Mesothelial cell of epicardium (in vitro differentiated cells): ENCODE measurements around the gene NPAS2. TPM values are rescaled to one million over a fixed set of nuclear protein-coding genes. Genes with fewer than 3 reads are reported as not detected.

ENCODE experiments used
- DNase-seq, 2 experiments: peaks; one replicate each; pipeline ENCODE4 v3.0.0; 2021; ENCODE audit warnings: low spot score in 2 of 2; ENCODE audit not compliant: unreplicated experiment in 2 of 2
- H3K27ac Mint-ChIP-seq: 2 replicates; pipeline ENCODE4 v1.8.0; 2021; ENCODE audit warnings: mixed read lengths
- H3K27me3 Mint-ChIP-seq: 2 replicates; pipeline ENCODE4 v1.8.0; 2021; ENCODE audit warnings: low read depth, mixed read lengths
- H3K36me3 Mint-ChIP-seq: 2 replicates; pipeline ENCODE4 v1.8.0; 2021; ENCODE audit warnings: mixed read lengths
- H3K4me1 Mint-ChIP-seq: 2 replicates; pipeline ENCODE4 v1.8.0; 2021; ENCODE audit warnings: mixed read lengths
- H3K4me3 Mint-ChIP-seq: 2 replicates; pipeline ENCODE4 v1.8.0; 2021; ENCODE audit warnings: mild to moderate bottlenecking, moderate library complexity, mixed read lengths
- H3K9me3 Mint-ChIP-seq: 2 replicates; pipeline ENCODE4 v1.8.0; 2021; ENCODE audit warnings: mixed read lengths
- total RNA-seq: library from RNA; stranded (reverse); gene quantifications from 3 replicates; pipeline ENCODE4 v1.2.1, GENCODE V29; 2021
- TF ChIP-seq, protein P1 (sequence below): fragments of 200-600 bp; sonication (generic); IDR thresholded peaks from one replicate; pipeline ENCODE4 v1.5.0; 2021; ENCODE audit warnings: antibody characterized with exemption; ENCODE audit not compliant: unreplicated experiment

The NPAS2 gene
- total RNA-seq, 1 donor from 2014 or later: 5.4 TPM

DNA sequence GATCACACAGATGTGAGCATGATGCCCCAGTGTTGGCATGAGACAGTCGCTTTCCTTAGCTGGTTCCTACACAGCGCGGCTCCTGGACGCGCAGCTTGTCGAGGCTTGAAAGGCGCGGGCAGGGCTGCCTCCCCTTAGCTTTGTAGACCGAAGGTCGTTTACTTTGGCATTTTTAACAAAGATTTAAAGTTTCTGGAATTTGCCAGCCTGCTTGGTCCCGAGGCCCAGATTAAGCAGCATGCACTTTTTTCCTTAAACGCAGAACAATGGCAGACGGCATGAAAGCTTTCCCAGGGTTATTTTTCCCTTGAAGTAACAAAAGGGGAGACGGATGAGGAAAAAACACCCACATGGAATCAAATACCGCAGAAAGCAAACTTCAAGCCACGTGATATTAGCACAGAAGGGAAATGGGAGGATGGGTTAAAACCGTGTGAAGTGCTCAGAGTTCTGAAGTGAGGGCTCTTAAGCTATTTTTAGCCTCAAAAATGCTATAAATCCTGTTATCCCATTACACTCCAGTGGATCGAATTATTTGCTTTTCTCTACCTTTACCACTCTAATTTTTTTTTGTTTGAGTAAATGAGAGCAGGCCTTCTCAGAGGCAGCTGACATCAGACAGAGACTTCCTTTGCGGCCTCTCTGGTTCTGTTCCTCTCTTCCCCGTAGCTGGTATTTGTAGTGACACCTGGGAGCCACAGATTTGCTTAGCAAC is 55.7 kb downstream of the NPAS2 start:
- H3K27ac Mint-ChIP-seq: no peak overlapping the region
- H3K36me3 Mint-ChIP-seq: no peaks in the 10 kb centered on the region
- peaks cover 1% of the 10 kb centered on the region for H3K27me3 Mint-ChIP-seq
- TF ChIP-seq, protein P1, sequence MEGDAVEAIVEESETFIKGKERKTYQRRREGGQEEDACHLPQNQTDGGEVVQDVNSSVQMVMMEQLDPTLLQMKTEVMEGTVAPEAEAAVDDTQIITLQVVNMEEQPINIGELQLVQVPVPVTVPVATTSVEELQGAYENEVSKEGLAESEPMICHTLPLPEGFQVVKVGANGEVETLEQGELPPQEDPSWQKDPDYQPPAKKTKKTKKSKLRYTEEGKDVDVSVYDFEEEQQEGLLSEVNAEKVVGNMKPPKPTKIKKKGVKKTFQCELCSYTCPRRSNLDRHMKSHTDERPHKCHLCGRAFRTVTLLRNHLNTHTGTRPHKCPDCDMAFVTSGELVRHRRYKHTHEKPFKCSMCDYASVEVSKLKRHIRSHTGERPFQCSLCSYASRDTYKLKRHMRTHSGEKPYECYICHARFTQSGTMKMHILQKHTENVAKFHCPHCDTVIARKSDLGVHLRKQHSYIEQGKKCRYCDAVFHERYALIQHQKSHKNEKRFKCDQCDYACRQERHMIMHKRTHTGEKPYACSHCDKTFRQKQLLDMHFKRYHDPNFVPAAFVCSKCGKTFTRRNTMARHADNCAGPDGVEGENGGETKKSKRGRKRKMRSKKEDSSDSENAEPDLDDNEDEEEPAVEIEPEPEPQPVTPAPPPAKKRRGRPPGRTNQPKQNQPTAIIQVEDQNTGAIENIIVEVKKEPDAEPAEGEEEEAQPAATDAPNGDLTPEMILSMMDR: no peak
- peaks cover 8% of the 10 kb centered on the region for H3K4me1 Mint-ChIP-seq
- H3K4me3 Mint-ChIP-seq: no peak overlapping the region
- no peaks in the 10 kb centered on the region for H3K9me3 Mint-ChIP-seq
- no peak for DNase-seq

DNA sequence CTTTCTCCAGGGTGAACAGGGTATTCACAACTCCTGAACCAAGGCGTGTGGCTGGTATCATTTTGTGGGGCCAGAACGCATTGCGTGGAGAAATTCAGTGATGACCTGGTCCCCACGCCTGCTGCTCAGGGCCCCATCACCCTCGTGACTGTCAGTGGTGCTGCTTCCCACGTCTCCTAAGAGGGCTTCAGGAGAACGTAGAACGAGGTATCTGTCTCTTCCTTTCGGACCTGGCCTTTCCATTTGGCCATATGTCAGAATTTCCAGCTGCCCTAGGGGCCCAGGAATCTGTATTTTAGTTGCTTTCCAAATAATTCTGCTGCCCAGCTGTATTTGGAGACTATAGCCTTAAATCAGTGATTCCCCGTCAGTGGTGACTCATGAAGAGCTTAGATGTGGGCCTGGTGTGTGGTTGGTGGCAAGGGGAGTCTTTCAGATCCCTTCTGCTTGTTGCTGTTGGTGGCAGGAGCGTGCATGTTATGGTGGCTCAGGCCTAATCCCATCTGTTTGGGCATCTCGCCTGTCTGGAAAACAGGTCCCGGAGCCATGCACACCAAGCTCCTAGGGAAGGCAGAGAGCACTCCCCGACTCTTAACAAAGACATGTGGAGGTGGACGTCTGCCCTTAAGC is 56.4 kb downstream of the NPAS2 start:
- TF ChIP-seq, protein P1: no peak
- Mint-ChIP-seq H3K4me1 (peaks cover 8% of the 10 kb centered on the region), H3K27me3 (peaks cover 1% of the 10 kb centered on the region), H3K4me3 (no peak overlapping the region), H3K27ac (no peak overlapping the region), H3K9me3 (no peaks in the 10 kb centered on the region), H3K36me3 (no peaks in the 10 kb centered on the region)
- no peak for DNase-seq

DNA sequence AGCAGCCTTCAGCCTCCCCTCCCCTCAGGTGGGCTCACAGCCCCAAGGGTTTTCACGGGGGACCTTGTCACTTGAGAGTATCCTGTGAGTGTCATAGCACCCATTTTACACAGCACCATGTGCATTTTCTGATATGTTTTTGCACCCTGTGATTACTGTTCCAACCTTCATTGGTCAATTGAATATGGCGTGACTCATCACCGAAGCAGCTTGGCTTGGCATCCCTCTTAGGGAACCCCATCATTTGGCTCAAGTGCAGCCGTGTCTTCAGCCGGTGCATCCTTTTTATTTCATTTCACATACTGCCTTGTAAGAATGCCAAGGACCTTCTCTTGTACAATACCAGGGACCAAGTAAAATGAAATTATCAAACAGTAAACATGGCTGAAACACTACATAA is 57.6 kb downstream of the NPAS2 start:
- H3K9me3 Mint-ChIP-seq: no peaks in the 10 kb centered on the region
- DNase-seq: no peak
- no peak overlapping the region for H3K4me3 Mint-ChIP-seq
- no peak overlapping the region for H3K27ac Mint-ChIP-seq
- TF ChIP-seq, protein P1: no peak
- no peaks in the 10 kb centered on the region for H3K27me3 Mint-ChIP-seq
- H3K4me1 Mint-ChIP-seq: peaks cover 8% of the 10 kb centered on the region
- no peaks in the 10 kb centered on the region for H3K36me3 Mint-ChIP-seq

DNA sequence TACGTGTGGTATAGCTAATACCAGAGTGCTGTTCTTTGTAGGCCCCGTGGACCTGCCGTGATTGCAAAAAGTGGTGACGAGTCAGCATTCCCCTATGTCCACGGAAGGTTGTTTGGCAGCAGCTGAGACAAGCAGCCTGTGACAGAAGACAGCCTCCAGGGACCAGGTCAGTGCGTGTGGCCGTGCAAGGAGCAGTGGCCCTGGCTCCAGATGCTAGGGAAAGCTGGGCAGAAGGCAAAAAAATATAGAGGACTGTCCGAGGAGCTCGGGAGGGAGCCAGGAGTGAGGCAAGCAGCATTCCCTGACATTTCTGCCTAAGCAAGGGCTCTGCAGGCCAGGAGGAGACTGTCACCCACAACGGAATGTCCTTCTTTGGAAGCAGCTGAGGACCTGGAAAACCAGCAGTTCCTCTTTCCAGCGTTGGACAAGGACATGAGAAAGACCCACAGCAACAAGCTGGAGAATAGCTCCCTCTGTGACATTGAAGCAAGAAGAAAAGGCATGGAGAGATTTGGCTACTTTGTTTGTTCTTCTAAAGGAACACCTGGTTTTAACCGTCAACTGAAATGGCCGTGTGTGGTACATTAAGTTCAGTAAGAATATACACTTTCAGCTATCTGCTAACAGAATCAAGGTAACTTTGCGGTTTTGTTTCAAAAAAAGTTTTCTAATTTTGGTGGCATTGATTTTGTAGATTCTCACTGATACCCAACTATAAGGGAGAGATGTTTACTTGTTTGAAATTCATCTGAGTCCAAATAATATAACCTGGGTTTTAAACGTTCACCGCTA is 58.3 kb downstream of the NPAS2 start:
- Mint-ChIP-seq H3K27ac (no peak overlapping the region), H3K4me1 (peaks cover 14% of the 10 kb centered on the region), H3K9me3 (no peaks in the 10 kb centered on the region), H3K27me3 (no peaks in the 10 kb centered on the region), H3K4me3 (no peak overlapping the region), H3K36me3 (no peaks in the 10 kb centered on the region)
- no peak for DNase-seq
- TF ChIP-seq, protein P1: no peak

DNA sequence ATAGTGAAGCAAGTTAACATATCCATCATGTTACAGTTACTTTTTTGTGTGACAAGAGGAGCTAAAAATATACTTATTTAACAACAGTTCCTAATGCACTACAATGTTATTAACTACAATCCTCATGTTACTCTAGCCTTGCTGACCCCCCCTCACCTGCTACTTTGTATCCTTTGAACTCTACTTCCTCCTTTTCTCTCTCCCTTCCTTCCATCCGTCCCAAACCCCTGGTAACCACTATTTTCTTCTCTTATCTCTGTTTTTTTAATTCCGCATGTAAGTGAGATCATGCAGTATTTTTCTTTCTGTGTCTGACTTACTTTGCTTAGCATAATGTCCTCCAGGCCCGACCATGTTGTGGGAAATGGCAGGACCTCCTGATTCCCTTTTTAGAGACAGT is 59.4 kb downstream of the NPAS2 start:
- Mint-ChIP-seq H3K4me3 (no peak overlapping the region), H3K4me1 (peaks cover 24% of the 10 kb centered on the region), H3K36me3 (no peaks in the 10 kb centered on the region), H3K27me3 (no peaks in the 10 kb centered on the region), H3K9me3 (no peaks in the 10 kb centered on the region), H3K27ac (no peak overlapping the region)
- TF ChIP-seq, protein P1: no peak
- DNase-seq: no peak
